Natural killer cell (primary cell): ENCODE data around the gene SLC5A10. TPM values are rescaled to one million over a fixed set of nuclear protein-coding genes. Genes with fewer than 3 reads are reported as not detected.
"Not testable (repeated sequence)": the region's sequence is repeated elsewhere in the genome, so short reads cannot be mapped to it uniquely, and the experiment has no call there.

Source experiments
- ATAC-seq, 3 donors: fragments of 150-1000 bp in 2 of 3; fragments of 200-7000 bp in 1 of 3; cut with Tn5 transposase; 1 replicate in 1 of 3; 2 replicates in 2 of 3; pipeline ENCODE4 v1.10.0; 2021; ENCODE audit warnings: mild to moderate bottlenecking in 2 of 3, moderate library complexity in 2 of 3
- DNase-seq, 2 donors: peaks; one replicate each; pipeline versions ENCODE4 v3.0.0 to v3.0.0-alpha.2; 2013 to 2021; ENCODE audit warnings: mixed read lengths in 1 of 2
- H3K27ac ChIP-seq: one replicate; pipeline ENCODE4 v1.5.1; 2013; ENCODE audit warnings: mild to moderate bottlenecking, low read length
- H3K27me3 ChIP-seq: one replicate; pipeline ENCODE4 v1.6.1; 2013; ENCODE audit warnings: low read length; ENCODE audit not compliant: control insufficient read depth, insufficient read depth
- H3K36me3 ChIP-seq: one replicate; pipeline ENCODE4 v1.6.1; 2013; ENCODE audit warnings: low read length; ENCODE audit not compliant: control insufficient read depth, insufficient read depth
- H3K4me1 ChIP-seq: one replicate; pipeline ENCODE4 v1.6.1; 2013; ENCODE audit warnings: low read length; ENCODE audit not compliant: control insufficient read depth, insufficient read depth
- H3K4me3 ChIP-seq: one replicate; pipeline ENCODE4 v1.5.1; 2013; ENCODE audit warnings: low read length
- H3K9me3 ChIP-seq: one replicate; pipeline ENCODE4 v1.6.1; 2013; ENCODE audit warnings: low read length; ENCODE audit not compliant: control insufficient read depth, insufficient read depth
- H3K27ac Mint-ChIP-seq, 2 donors: one replicate each; pipeline ENCODE4 v1.8.0; 2022; ENCODE audit warnings: mild to moderate bottlenecking in 2 of 2, mixed read lengths in 2 of 2, moderate library complexity in 1 of 2
- H3K27me3 Mint-ChIP-seq, 2 donors: one replicate each; pipeline ENCODE4 v1.8.0; 2022; ENCODE audit warnings: low read depth in 2 of 2, mixed read lengths in 2 of 2
- H3K36me3 Mint-ChIP-seq: one replicate; pipeline ENCODE4 v1.8.0; 2022; ENCODE audit warnings: mixed read lengths
- H3K4me1 Mint-ChIP-seq, 2 donors: one replicate each; pipeline ENCODE4 v1.8.0; 2022; ENCODE audit warnings: mixed read lengths in 2 of 2
- H3K4me3 Mint-ChIP-seq: one replicate; pipeline ENCODE4 v1.8.0; 2022; ENCODE audit warnings: mild to moderate bottlenecking, moderate library complexity, mixed read lengths
- H3K9me3 Mint-ChIP-seq, 2 donors: one replicate each; pipeline ENCODE4 v1.8.0; 2022; ENCODE audit warnings: mixed read lengths in 2 of 2
- WGBS: methylation state at CpG from one replicate; pipeline ENCODE4 v1.1.7; 2013; ENCODE audit warnings: missing lambda C conversion rate; ENCODE audit not compliant: insufficient coverage; 5-methylcytosine and 5-hydroxymethylcytosine counted together
- intact Hi-C: fragments of 100-400 bp; cut with micrococcal nuclease; formaldehyde crosslinking; loops from one replicate; pipeline ENCODE4 v1.14.2; 2022
- total RNA-seq, 4 donors: library from RNA; stranded (reverse); fragments of 120-200 nt in 1 of 4; gene quantifications; one replicate each; pipeline versions ENCODE4 v1.2.3 to v1.2.4, GENCODE V29; 2013 to 2022

The SLC5A10 gene
- total RNA-seq, 3 donors from 2014 or later (not counting 1 experiment from before 2014, with no cell fraction given) = 0.28 TPM; not detected in 2

- H3K4me1 Mint-ChIP-seq, H3K4me3 ChIP-seq, H3K36me3 Mint-ChIP-seq, H3K9me3 Mint-ChIP-seq, intact Hi-C loops, H3K27me3 ChIP-seq, H3K36me3 ChIP-seq, H3K27me3 Mint-ChIP-seq, H3K9me3 ChIP-seq, H3K27ac ChIP-seq, H3K4me1 ChIP-seq: not testable (repeated sequence)
- 0% methylated on average over 12 of the region's 44 CpGs for WGBS
- Mint-ChIP-seq H3K27ac (peak overlapping the region; percentile 66 to 86), H3K4me3 (peak overlapping the region; percentile 76)
- DNase-seq (peak in 1 of 2 donors; percentile 63), ATAC-seq (peak in 2 of 3 donors; percentile 25 to 48)
These were observed 111.5 kb downstream of the SLC5A10 start for GRCh38 chr17:19063326-19063956.

- H3K36me3 Mint-ChIP-seq, H3K27me3 Mint-ChIP-seq, H3K9me3 Mint-ChIP-seq, H3K27ac Mint-ChIP-seq, H3K4me3 ChIP-seq, H3K9me3 ChIP-seq, ATAC-seq, intact Hi-C loops, H3K27me3 ChIP-seq, H3K36me3 ChIP-seq, H3K4me1 Mint-ChIP-seq, H3K4me1 ChIP-seq, H3K27ac ChIP-seq: not testable (repeated sequence)
- no CpG with 5 or more reads among the region's 17 CpGs for WGBS
- peak in 1 of 2 donors; percentile 16 for DNase-seq
- peak overlapping the region; percentile 47 for H3K4me3 Mint-ChIP-seq
These were observed 112.4 kb downstream of the SLC5A10 start for GRCh38 chr17:19064378-19064777.

- DNase-seq, H3K9me3 Mint-ChIP-seq, H3K4me3 Mint-ChIP-seq, H3K27ac ChIP-seq, H3K4me3 ChIP-seq, H3K27me3 ChIP-seq, H3K36me3 Mint-ChIP-seq, H3K4me1 Mint-ChIP-seq, H3K27ac Mint-ChIP-seq, intact Hi-C loops, H3K36me3 ChIP-seq, H3K9me3 ChIP-seq, H3K27me3 Mint-ChIP-seq, H3K4me1 ChIP-seq: not testable (repeated sequence)
- peak; percentile 98 to 99 (median 99) for ATAC-seq
- WGBS = no CpG with 5 or more reads among the region's 34 CpGs
These were observed 118.6 kb downstream of the SLC5A10 start for GRCh38 chr17:19070318-19071168.

Other genes starting within 250 kb of the SLC5A10 start
- gene FBXW10, start 208.1 kb upstream of the SLC5A10 start, total RNA-seq = not detected
- 10 to 100 TPM; 19.0 to 32.6 (median 22.7) TPM for gene TVP23B, start 171.0 kb upstream of the SLC5A10 start, total RNA-seq
- 10 to 100 TPM; 33.4 to 48.2 (median 33.8) TPM for gene PRPSAP2, start 94.0 kb upstream of the SLC5A10 start, total RNA-seq
- 1 to 10 TPM; 3.8 to 6.5 (median 4.3) TPM for gene FAM83G, start 52.6 kb downstream of the SLC5A10 start, total RNA-seq
- gene GRAP, start 94.8 kb downstream of the SLC5A10 start, total RNA-seq = 10 to 100 TPM in 1 of 3 donors, 1 to 10 TPM in 2; 5.6 to 11.3 (median 7.1) TPM
- 1 to 10 TPM; 2.4 to 6.5 (median 4.3) TPM for gene GRAPL, start 175.4 kb downstream of the SLC5A10 start, total RNA-seq